ENCODE data around the gene SLC13A4.
"Not testable (repeated sequence)": the region's sequence is repeated elsewhere in the genome, so short reads cannot be mapped to it uniquely, and the experiment has no call there.

SLC13A4 gene

DNA sequence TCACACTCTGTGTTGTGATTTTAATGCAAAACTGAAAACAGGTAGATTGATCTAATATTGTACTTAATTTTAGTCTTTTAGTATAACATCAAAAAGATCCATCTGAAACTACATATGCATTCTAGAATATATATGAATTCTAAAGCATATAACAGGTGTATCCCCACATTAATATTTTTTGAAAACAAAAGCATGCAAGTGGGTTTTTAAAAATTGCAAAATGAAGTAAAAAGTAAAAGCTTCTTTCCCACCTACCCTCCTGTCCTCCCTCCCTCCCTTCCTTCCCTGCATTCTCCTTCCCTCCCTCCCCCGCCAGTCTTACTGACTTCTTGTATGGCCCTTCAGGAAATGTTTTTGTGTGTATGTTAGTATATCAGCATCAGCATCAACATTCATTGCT lies 80.2 kb downstream of the SLC13A4 start:
- no peaks in the 10 kb centered on the region for H3K79me2 ChIP-seq (ENCODE audit: control insufficient read depth, insufficient read depth, low read length, unreplicated experiment)
- H3K27me3 ChIP-seq (ENCODE audit: insufficient read depth, low read length), result no peaks in the 10 kb centered on the region
- no peak overlapping the region for H2AFZ ChIP-seq (ENCODE audit: low read length, unreplicated experiment)
- H3K27ac ChIP-seq (ENCODE audit: low read depth, low read length), result no peak overlapping the region
- no peak overlapping the region for H3K4me3 ChIP-seq (ENCODE audit: low read depth, low read length)
- no peaks in the 10 kb centered on the region for H3K4me1 ChIP-seq (ENCODE audit: control insufficient read depth, insufficient read depth, low read length, unreplicated experiment)
- peaks cover 15% of the 10 kb centered on the region for H3K36me3 ChIP-seq (ENCODE audit: insufficient read depth, low read length)

DNA sequence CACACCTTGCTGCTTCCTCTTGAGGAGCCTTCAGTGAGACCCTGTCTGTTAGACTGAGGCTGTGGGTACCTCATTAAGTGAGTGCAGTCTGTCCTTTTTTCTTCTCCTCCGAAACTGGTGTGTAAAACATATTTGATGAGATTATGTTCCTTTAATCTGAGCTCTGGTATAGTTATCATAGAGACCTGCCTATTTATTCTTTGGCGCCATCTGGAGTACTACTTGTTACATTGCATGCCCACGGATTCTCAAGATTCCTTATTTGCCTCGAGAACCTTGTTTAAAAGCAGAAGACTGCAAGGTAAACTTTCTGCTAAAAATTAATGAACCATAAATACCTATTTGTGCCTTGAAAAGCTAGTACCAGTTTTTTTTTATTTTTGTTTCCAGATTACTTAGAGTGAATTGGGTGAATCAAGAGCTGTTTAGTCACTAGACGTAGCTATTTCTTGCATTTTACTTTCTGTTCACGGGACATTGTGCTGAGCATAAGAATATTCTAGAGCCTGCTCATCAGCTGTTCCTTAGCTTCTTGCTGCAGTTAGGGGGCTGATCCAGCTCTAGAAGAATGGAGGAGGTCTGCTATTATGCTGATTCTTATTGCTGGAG lies 82.6 kb downstream of the SLC13A4 start:
- H3K79me2 ChIP-seq (ENCODE audit: control insufficient read depth, insufficient read depth, low read length, unreplicated experiment), result no peaks in the 10 kb centered on the region
- H3K27ac ChIP-seq (ENCODE audit: low read depth, low read length), result no peak overlapping the region
- H2AFZ ChIP-seq (ENCODE audit: low read length, unreplicated experiment), result no peak overlapping the region
- H3K36me3 ChIP-seq (ENCODE audit: insufficient read depth, low read length), result peaks cover 15% of the 10 kb centered on the region
- no peaks in the 10 kb centered on the region for H3K4me1 ChIP-seq (ENCODE audit: control insufficient read depth, insufficient read depth, low read length, unreplicated experiment)
- no peaks in the 10 kb centered on the region for H3K27me3 ChIP-seq (ENCODE audit: insufficient read depth, low read length)
- H3K4me3 ChIP-seq (ENCODE audit: low read depth, low read length), result no peak overlapping the region

DNA sequence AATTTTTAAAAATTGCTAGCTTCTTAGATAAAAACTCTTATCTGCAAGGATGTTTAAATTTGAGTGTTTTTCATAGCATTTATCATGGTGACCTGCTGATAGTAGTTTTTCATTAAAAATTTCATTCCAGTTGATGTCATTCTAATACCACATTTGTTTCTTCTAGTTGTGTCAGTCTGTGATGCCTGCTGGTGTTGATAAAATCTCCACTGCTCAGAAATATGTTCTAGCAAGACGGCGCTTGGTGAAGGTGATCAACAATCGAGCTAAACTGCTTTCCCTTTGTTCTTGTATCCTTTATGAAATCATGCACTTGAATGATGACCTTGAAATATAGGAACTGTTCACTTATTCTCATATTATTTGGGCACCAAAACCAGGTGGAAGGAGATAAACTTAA lies 83.3 kb downstream of the SLC13A4 start:
- Histone ChIP-seq H3K27me3 (ENCODE audit: insufficient read depth, low read length) (no peaks in the 10 kb centered on the region), H3K27ac (ENCODE audit: low read depth, low read length) (no peak overlapping the region), H3K36me3 (ENCODE audit: insufficient read depth, low read length) (peaks cover 15% of the 10 kb centered on the region), H3K4me1 (ENCODE audit: control insufficient read depth, insufficient read depth, low read length, unreplicated experiment) (no peaks in the 10 kb centered on the region), H2AFZ (ENCODE audit: low read length, unreplicated experiment) (no peak overlapping the region), H3K79me2 (ENCODE audit: control insufficient read depth, insufficient read depth, low read length, unreplicated experiment) (no peaks in the 10 kb centered on the region), H3K4me3 (ENCODE audit: low read depth, low read length) (no peak overlapping the region)

- Histone ChIP-seq H3K36me3 (ENCODE audit: insufficient read depth, low read length) (peaks cover 12% of the 10 kb centered on the region), H3K79me2 (ENCODE audit: control insufficient read depth, insufficient read depth, low read length, unreplicated experiment) (no peaks in the 10 kb centered on the region), H3K4me3 (ENCODE audit: low read depth, low read length) (no peak overlapping the region), H2AFZ (ENCODE audit: low read length, unreplicated experiment) (no peak overlapping the region), H3K27ac (ENCODE audit: low read depth, low read length) (no peak overlapping the region), H3K4me1 (ENCODE audit: control insufficient read depth, insufficient read depth, low read length, unreplicated experiment) (no peaks in the 10 kb centered on the region), H3K27me3 (ENCODE audit: insufficient read depth, low read length) (no peaks in the 10 kb centered on the region)
Measured at GRCh38 chr7:135644154-135644553, 83.8 kb downstream of the SLC13A4 start.

GRCh38 chr7:135639690-135640089 lies 88.3 kb downstream of the SLC13A4 start:
- not testable (repeated sequence) for H2AFZ ChIP-seq (ENCODE audit: low read length, unreplicated experiment); H3K79me2 ChIP-seq (ENCODE audit: control insufficient read depth, insufficient read depth, low read length, unreplicated experiment); H3K27ac ChIP-seq (ENCODE audit: low read depth, low read length); H3K4me1 ChIP-seq (ENCODE audit: control insufficient read depth, insufficient read depth, low read length, unreplicated experiment); H3K27me3 ChIP-seq (ENCODE audit: insufficient read depth, low read length); H3K4me3 ChIP-seq (ENCODE audit: low read depth, low read length)
- peaks cover 21% of the 10 kb centered on the region for H3K36me3 ChIP-seq (ENCODE audit: insufficient read depth, low read length)

DNA sequence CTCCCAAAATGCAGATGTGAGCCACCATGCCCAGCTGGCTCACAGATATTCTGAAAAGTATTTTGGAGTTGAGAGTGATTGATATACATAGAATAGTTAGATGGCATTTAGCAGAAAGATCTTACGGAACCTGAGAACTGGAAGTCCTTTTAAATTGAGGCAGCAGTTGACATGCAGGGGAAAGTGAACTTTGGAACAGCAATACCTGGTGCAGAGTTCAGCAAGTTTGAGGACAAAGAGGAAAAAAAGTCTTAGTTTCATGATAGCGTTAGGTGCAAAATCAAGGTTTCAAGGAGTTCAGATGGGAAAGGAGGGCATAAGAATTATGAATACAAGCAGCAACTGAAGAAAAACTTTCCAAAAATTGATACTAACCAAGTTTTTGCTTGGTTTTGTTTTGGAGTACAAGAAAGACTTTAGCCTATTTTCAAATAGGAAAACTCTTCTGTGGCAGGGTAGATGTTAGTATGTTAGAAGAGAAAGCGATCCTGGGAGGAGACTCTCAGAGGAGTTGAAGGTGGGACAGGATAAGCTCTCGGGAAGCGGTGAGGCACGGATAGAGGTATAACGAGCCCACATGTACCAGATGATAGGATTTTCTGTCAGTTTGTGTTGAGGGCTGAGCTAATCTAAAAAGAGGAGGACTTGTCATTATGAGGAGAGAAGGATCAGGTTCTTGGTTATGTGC lies 93.7 kb downstream of the SLC13A4 start:
- peaks cover 6% of the 10 kb centered on the region for H3K4me1 ChIP-seq (ENCODE audit: control insufficient read depth, insufficient read depth, low read length, unreplicated experiment)
- H3K27me3 ChIP-seq (ENCODE audit: insufficient read depth, low read length), result no peaks in the 10 kb centered on the region
- H3K79me2 ChIP-seq (ENCODE audit: control insufficient read depth, insufficient read depth, low read length, unreplicated experiment), result no peaks in the 10 kb centered on the region
- no peak overlapping the region for H3K27ac ChIP-seq (ENCODE audit: low read depth, low read length)
- H3K36me3 ChIP-seq (ENCODE audit: insufficient read depth, low read length), result peaks cover 22% of the 10 kb centered on the region
- H2AFZ ChIP-seq (ENCODE audit: low read length, unreplicated experiment), result no peak overlapping the region
- H3K4me3 ChIP-seq (ENCODE audit: low read depth, low read length), result no peak overlapping the region

Data from ACC112 (cell line).